IPS-NIHi11 (cell line): ENCODE measurements around the gene SPAG8.

Experiments used
- DNase-seq: peaks from one replicate; pipeline ENCODE4 v3.0.0; 2012; ENCODE audit warnings: mixed read lengths, low spot score

SPAG8 gene

GRCh38 chr9:35812025-35812602 lies at the start of gene SPAG8:
TSS of gene SPAG8 (minus strand) at chr9:35812262. CDS start at chr9:35812147, 115 bp downstream.
- peak; percentile 94 for DNase-seq

- peak; percentile 39 for DNase-seq
These were observed 49.3 kb upstream of the SPAG8 start for GRCh38 chr9:35861161-35861897.

- no peak for DNase-seq
These were observed 47.9 kb upstream of the SPAG8 start for GRCh38 chr9:35859990-35860339.

- no peak for DNase-seq
These were observed 47.4 kb upstream of the SPAG8 start for GRCh38 chr9:35859310-35859989.

- DNase-seq = no peak
These were observed 46.4 kb upstream of the SPAG8 start for GRCh38 chr9:35858458-35858857.

- DNase-seq = no peak
These were observed 44.8 kb upstream of the SPAG8 start for GRCh38 chr9:35856882-35857281.

GRCh38 chr9:35856206-35856605 lies 44.1 kb upstream of the SPAG8 start:
- DNase-seq = no peak

- no peak for DNase-seq
These were observed 42.2 kb upstream of the SPAG8 start for GRCh38 chr9:35854091-35854762.

- no peak for DNase-seq
These were observed 41.1 kb upstream of the SPAG8 start for GRCh38 chr9:35852876-35853865.

GRCh38 chr9:35852267-35852815 lies 40.3 kb upstream of the SPAG8 start:
- DNase-seq = no peak

- DNase-seq = no peak
These were observed 35.9 kb upstream of the SPAG8 start for GRCh38 chr9:35847792-35848572.

- DNase-seq = peak; percentile 71
These were observed 34.0 kb upstream of the SPAG8 start for GRCh38 chr9:35845824-35846771.

- DNase-seq = no peak
These were observed 32.7 kb upstream of the SPAG8 start for GRCh38 chr9:35844628-35845270.

GRCh38 chr9:35842795-35843194 lies 30.7 kb upstream of the SPAG8 start:
- DNase-seq = no peak

GRCh38 chr9:35842020-35842745 lies 30.1 kb upstream of the SPAG8 start:
- no peak for DNase-seq

- no peak for DNase-seq
These were observed 29.5 kb upstream of the SPAG8 start for GRCh38 chr9:35841645-35841900.

- DNase-seq = no peak
These were observed 29.0 kb upstream of the SPAG8 start for GRCh38 chr9:35840881-35841644.

- no peak for DNase-seq
These were observed 27.9 kb upstream of the SPAG8 start for GRCh38 chr9:35839926-35840325.
